ENCODE data around the gene SLC27A3. TPM values are rescaled to one million over a fixed set of nuclear protein-coding genes. Genes with fewer than 3 reads are reported as not detected.

Gene SLC27A3
- polyA plus RNA-seq, 1 donor from 2014 or later, result 30.6 TPM

DNA sequence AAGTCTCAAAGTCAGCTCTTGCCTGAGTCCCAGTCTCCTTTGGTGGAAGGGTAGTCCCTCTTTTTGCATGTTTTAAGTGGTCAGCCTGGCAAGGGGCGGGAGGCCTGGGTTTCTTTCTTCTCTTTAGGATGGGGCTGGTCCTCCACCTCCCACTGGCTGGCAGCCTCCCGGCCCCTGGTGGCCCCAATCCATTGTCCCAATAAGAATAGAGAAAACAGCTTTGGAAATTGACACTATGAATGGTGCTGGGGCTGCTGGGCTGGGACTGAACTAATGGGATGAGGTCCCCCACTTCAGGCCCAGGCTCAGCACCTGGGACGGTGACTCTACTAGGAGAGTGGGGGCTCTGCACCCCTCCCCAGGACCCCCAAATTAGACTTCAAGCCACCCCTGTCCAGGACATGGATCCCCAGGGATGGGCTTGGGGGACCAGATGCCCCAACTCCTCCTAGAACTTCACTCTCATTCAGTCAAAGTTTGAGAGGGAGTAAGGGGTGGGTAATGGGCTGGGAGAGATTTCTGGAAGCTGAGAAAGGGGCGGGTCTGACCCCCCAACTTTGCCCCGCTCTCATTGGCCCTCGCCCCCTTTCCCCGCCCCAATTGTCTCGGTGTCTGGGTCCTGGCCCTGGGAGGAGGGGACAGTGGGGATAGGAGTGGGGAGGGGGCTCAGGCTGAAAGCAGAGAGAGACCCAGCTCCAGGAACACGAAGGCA lies 18.2 kb downstream of the SLC27A3 start:
- Histone ChIP-seq H3K27ac (ENCODE audit: low read length) (no peak overlapping the region), H4K20me1 (ENCODE audit: insufficient read depth) (no peaks in the 10 kb centered on the region), H3K79me2 (replicated peaks; ENCODE audit: insufficient read depth, low read length) (no peaks in the 10 kb centered on the region), H3K4me2 (ENCODE audit: low read length) (no peak overlapping the region), H3K27me3 (ENCODE audit: insufficient read depth, low read depth, low read length) (no peaks in the 10 kb centered on the region), H3K9ac (ENCODE audit: low read length) (no peak overlapping the region), H3F3A (ENCODE audit: insufficient read depth, low read length, poor library complexity, severe bottlenecking) (no peaks in the 10 kb centered on the region), H3K9me3 (ENCODE audit: low read length) (no peaks in the 10 kb centered on the region), H3K36me3 (ENCODE audit: insufficient read depth, low read length) (no peaks in the 10 kb centered on the region), H3K9me2 (ENCODE audit: insufficient read depth, low read length) (no peaks in the 10 kb centered on the region), H2AFZ (ENCODE audit: low read depth, low read length) (no peak overlapping the region), H3K4me3 (ENCODE audit: low read length) (no peak overlapping the region)
- TF ChIP-seq RAD21 (conservative IDR thresholded peaks at IDR 0.05) (no peak), MXI1 (conservative IDR thresholded peaks at IDR 0.05; ENCODE audit: poor library complexity, severe bottlenecking) (no peak), TAF1 (IDR thresholded peaks at IDR 0.05; ENCODE audit: low read depth) (no peak), POLR2AphosphoS5 (IDR thresholded peaks at IDR 0.05) (no peak), SMC3 (conservative IDR thresholded peaks at IDR 0.05; ENCODE audit: poor library complexity) (no peak), EP300 (conservative IDR thresholded peaks at IDR 0.05; ENCODE audit: poor library complexity, severe bottlenecking) (no peak), EZH2 (IDR thresholded peaks at IDR 0.05; ENCODE audit: borderline replicate concordance, insufficient read depth, low read length, poor library complexity, severe bottlenecking) (no peak)
- TF ChIP-seq, protein P1, sequence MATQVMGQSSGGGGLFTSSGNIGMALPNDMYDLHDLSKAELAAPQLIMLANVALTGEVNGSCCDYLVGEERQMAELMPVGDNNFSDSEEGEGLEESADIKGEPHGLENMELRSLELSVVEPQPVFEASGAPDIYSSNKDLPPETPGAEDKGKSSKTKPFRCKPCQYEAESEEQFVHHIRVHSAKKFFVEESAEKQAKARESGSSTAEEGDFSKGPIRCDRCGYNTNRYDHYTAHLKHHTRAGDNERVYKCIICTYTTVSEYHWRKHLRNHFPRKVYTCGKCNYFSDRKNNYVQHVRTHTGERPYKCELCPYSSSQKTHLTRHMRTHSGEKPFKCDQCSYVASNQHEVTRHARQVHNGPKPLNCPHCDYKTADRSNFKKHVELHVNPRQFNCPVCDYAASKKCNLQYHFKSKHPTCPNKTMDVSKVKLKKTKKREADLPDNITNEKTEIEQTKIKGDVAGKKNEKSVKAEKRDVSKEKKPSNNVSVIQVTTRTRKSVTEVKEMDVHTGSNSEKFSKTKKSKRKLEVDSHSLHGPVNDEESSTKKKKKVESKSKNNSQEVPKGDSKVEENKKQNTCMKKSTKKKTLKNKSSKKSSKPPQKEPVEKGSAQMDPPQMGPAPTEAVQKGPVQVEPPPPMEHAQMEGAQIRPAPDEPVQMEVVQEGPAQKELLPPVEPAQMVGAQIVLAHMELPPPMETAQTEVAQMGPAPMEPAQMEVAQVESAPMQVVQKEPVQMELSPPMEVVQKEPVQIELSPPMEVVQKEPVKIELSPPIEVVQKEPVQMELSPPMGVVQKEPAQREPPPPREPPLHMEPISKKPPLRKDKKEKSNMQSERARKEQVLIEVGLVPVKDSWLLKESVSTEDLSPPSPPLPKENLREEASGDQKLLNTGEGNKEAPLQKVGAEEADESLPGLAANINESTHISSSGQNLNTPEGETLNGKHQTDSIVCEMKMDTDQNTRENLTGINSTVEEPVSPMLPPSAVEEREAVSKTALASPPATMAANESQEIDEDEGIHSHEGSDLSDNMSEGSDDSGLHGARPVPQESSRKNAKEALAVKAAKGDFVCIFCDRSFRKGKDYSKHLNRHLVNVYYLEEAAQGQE (IDR thresholded peaks at IDR 0.05; ENCODE audit: borderline replicate concordance), result no peak
- TF ChIP-seq, protein P2, sequence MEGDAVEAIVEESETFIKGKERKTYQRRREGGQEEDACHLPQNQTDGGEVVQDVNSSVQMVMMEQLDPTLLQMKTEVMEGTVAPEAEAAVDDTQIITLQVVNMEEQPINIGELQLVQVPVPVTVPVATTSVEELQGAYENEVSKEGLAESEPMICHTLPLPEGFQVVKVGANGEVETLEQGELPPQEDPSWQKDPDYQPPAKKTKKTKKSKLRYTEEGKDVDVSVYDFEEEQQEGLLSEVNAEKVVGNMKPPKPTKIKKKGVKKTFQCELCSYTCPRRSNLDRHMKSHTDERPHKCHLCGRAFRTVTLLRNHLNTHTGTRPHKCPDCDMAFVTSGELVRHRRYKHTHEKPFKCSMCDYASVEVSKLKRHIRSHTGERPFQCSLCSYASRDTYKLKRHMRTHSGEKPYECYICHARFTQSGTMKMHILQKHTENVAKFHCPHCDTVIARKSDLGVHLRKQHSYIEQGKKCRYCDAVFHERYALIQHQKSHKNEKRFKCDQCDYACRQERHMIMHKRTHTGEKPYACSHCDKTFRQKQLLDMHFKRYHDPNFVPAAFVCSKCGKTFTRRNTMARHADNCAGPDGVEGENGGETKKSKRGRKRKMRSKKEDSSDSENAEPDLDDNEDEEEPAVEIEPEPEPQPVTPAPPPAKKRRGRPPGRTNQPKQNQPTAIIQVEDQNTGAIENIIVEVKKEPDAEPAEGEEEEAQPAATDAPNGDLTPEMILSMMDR (IDR thresholded peaks at IDR 0.05; ENCODE audit: poor library complexity, severe bottlenecking), result no peak

DNA sequence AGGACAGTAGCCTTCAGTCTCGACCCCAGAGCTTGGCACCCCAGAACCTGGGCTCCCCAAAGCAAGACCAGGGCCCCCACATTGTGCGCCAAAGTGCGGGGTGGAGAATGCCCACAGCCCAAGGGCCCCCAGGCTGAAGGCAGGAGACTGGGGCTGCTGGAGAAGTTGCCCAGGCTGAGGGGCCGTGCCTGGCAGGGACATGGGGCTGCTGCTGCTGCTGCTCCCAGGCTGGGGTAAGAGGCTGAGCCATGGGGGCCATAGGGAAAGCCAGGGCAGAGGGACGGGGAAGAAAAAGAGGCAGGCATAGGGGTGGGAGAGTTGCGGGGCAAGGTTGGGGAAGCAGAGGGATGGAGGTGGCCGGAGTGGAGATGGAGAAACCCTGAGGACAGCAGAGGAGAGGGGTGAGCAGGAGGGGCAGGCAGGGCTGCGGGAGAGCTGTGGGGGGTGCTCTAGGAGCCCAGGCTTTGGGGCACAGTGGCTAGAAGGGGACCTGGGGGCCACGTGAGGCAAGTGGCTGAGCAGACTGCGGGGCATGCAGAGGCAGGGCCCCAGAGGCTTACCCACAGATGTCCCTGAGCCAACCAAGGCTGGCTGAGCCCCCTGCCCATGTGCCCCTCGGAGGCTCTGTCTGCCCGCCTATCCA lies 18.9 kb downstream of the SLC27A3 start:
- H3K9me3 ChIP-seq (ENCODE audit: low read length), result no peaks in the 10 kb centered on the region
- H2AFZ ChIP-seq (ENCODE audit: low read depth, low read length), result no peak overlapping the region
- no peak overlapping the region for H3K4me2 ChIP-seq (ENCODE audit: low read length)
- H3K27ac ChIP-seq (ENCODE audit: low read length), result no peak overlapping the region
- TF ChIP-seq RAD21 (conservative IDR thresholded peaks at IDR 0.05) (no peak), SMC3 (conservative IDR thresholded peaks at IDR 0.05; ENCODE audit: poor library complexity) (no peak), EZH2 (IDR thresholded peaks at IDR 0.05; ENCODE audit: borderline replicate concordance, insufficient read depth, low read length, poor library complexity, severe bottlenecking) (no peak), MXI1 (conservative IDR thresholded peaks at IDR 0.05; ENCODE audit: poor library complexity, severe bottlenecking) (no peak), TAF1 (IDR thresholded peaks at IDR 0.05; ENCODE audit: low read depth) (no peak), POLR2AphosphoS5 (IDR thresholded peaks at IDR 0.05) (no peak), EP300 (conservative IDR thresholded peaks at IDR 0.05; ENCODE audit: poor library complexity, severe bottlenecking) (no peak)
- TF ChIP-seq, protein P1 (IDR thresholded peaks at IDR 0.05; ENCODE audit: borderline replicate concordance), result no peak
- TF ChIP-seq, protein P2 (IDR thresholded peaks at IDR 0.05; ENCODE audit: poor library complexity, severe bottlenecking), result no peak
- no peaks in the 10 kb centered on the region for H3K36me3 ChIP-seq (ENCODE audit: insufficient read depth, low read length)
- H4K20me1 ChIP-seq (ENCODE audit: insufficient read depth), result no peaks in the 10 kb centered on the region
- no peaks in the 10 kb centered on the region for H3K79me2 ChIP-seq (replicated peaks; ENCODE audit: insufficient read depth, low read length)
- H3K9me2 ChIP-seq (ENCODE audit: insufficient read depth, low read length), result no peaks in the 10 kb centered on the region
- H3K27me3 ChIP-seq (ENCODE audit: insufficient read depth, low read depth, low read length), result no peaks in the 10 kb centered on the region
- no peaks in the 10 kb centered on the region for H3F3A ChIP-seq (ENCODE audit: insufficient read depth, low read length, poor library complexity, severe bottlenecking)
- no peak overlapping the region for H3K9ac ChIP-seq (ENCODE audit: low read length)
- no peak overlapping the region for H3K4me3 ChIP-seq (ENCODE audit: low read length)

All from neural cell (in vitro differentiated cells).